ELR (cell line): ENCODE data around the gene C19orf12.
"Not testable (repeated sequence)": the region's sequence is repeated elsewhere in the genome, so short reads cannot be mapped to it uniquely, and the experiment has no call there.

Source experiments
- DNase-seq: peaks from one replicate; pipeline ENCODE4 v3.0.0-alpha.2; 2015; ENCODE audit warnings: low read depth

C19orf12 gene

GRCh38 chr19:29676586-29676985 lies 38.5 kb downstream of the C19orf12 start:
- no peak for DNase-seq

- DNase-seq, result no peak
These were observed 39.3 kb downstream of the C19orf12 start for GRCh38 chr19:29675650-29676186.

- DNase-seq, result no peak
These were observed 39.9 kb downstream of the C19orf12 start for GRCh38 chr19:29675120-29675649.

- no peak for DNase-seq
These were observed 40.5 kb downstream of the C19orf12 start for GRCh38 chr19:29674374-29675119.

GRCh38 chr19:29673451-29674371 lies 41.4 kb downstream of the C19orf12 start:
- no peak for DNase-seq

- no peak for DNase-seq
These were observed 42.1 kb downstream of the C19orf12 start for GRCh38 chr19:29672933-29673336.

GRCh38 chr19:29672319-29672932 lies 42.6 kb downstream of the C19orf12 start:
- DNase-seq, result no peak

- DNase-seq, result peak; percentile 21
These were observed 43.5 kb downstream of the C19orf12 start for GRCh38 chr19:29671393-29672160.

GRCh38 chr19:29671026-29671392 lies 44.1 kb downstream of the C19orf12 start:
- DNase-seq, result not testable (repeated sequence)

- no peak for DNase-seq
These were observed 44.8 kb downstream of the C19orf12 start for GRCh38 chr19:29670255-29670654.

- no peak for DNase-seq
These were observed 46.1 kb downstream of the C19orf12 start for GRCh38 chr19:29668746-29669609.

- no peak for DNase-seq
These were observed 47.1 kb downstream of the C19orf12 start for GRCh38 chr19:29667901-29668341.

GRCh38 chr19:29667387-29667783 lies 47.7 kb downstream of the C19orf12 start:
- no peak for DNase-seq

- DNase-seq, result peak; percentile 59
These were observed 48.3 kb downstream of the C19orf12 start for GRCh38 chr19:29666578-29667386.

- DNase-seq, result peak; percentile 61
These were observed 49.1 kb downstream of the C19orf12 start for GRCh38 chr19:29665826-29666577.

GRCh38 chr19:29665215-29665825 lies 49.7 kb downstream of the C19orf12 start, which contains the start of gene PLEKHF1:
Gene PLEKHF1, plus strand, starts transcription at chr19:29665461. Its CDS starts 8,379 bp downstream, at chr19:29673840.
- peak; percentile 78 for DNase-seq

GRCh38 chr19:29664753-29665214 lies 50.3 kb downstream of the C19orf12 start:
- DNase-seq, result no peak
